ENCODE results near the gene CDC34. TPM values are rescaled to one million over a fixed set of nuclear protein-coding genes. Genes with fewer than 3 reads are reported as not detected.

The CDC34 gene
- total RNA-seq, 1 experiment from 2014 or later: 129 TPM

DNA sequence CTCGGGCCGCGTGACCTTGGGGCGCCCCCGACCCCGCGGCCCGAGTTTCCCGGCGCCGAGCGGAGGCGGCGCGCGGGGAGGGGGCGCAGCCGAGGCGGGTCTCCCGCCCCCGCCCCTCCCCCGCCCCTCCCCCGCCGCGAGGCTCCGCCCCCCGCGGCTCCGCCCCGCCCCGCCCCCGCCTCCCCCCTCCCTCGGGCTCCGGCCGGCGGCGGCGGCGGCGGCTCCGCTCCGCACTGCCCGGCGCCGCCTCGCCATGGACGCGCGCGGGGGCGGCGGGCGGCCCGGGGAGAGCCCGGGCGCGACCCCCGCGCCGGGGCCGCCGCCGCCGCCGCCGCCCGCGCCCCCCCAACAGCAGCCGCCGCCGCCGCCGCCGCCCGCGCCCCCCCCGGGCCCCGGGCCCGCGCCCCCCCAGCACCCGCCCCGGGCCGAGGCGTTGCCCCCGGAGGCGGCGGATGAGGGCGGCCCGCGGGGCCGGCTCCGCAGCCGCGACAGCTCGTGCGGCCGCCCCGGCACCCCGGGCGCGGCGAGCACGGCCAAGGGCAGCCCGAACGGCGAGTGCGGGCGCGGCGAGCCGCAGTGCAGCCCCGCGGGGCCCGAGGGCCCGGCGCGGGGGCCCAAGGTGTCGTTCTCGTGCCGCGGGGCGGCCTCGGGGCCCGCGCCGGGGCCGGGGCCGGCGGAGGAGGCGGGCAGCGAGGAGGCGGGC is 58.3 kb downstream of the CDC34 start, which contains the start of gene HCN2 (continued):
- TF ChIP-seq, protein P1, sequence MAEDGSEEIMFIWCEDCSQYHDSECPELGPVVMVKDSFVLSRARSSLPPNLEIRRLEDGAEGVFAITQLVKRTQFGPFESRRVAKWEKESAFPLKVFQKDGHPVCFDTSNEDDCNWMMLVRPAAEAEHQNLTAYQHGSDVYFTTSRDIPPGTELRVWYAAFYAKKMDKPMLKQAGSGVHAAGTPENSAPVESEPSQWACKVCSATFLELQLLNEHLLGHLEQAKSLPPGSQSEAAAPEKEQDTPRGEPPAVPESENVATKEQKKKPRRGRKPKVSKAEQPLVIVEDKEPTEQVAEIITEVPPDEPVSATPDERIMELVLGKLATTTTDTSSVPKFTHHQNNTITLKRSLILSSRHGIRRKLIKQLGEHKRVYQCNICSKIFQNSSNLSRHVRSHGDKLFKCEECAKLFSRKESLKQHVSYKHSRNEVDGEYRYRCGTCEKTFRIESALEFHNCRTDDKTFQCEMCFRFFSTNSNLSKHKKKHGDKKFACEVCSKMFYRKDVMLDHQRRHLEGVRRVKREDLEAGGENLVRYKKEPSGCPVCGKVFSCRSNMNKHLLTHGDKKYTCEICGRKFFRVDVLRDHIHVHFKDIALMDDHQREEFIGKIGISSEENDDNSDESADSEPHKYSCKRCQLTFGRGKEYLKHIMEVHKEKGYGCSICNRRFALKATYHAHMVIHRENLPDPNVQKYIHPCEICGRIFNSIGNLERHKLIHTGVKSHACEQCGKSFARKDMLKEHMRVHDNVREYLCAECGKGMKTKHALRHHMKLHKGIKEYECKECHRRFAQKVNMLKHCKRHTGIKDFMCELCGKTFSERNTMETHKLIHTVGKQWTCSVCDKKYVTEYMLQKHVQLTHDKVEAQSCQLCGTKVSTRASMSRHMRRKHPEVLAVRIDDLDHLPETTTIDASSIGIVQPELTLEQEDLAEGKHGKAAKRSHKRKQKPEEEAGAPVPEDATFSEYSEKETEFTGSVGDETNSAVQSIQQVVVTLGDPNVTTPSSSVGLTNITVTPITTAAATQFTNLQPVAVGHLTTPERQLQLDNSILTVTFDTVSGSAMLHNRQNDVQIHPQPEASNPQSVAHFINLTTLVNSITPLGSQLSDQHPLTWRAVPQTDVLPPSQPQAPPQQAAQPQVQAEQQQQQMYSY (CRISPR knock-in tag; IDR thresholded peaks at IDR 0.05): no peak
- TF ChIP-seq RORB (CRISPR knock-in tag; IDR thresholded peaks at IDR 0.05) (no peak), KAT7 (CRISPR knock-in tag; IDR thresholded peaks at IDR 0.05; ENCODE audit: borderline replicate concordance) (no peak), ZNF138 (CRISPR knock-in tag; conservative IDR thresholded peaks at IDR 0.05) (no peak), GRHL2 (CRISPR knock-in tag; IDR thresholded peaks at IDR 0.05; ENCODE audit: insufficient replicate concordance, severe bottlenecking) (no peak), NFE2L1 (CRISPR knock-in tag; IDR thresholded peaks at IDR 0.05) (no peak), TEAD4 (CRISPR knock-in tag; IDR thresholded peaks at IDR 0.05) (no peak)
- TF ChIP-seq, protein P2, sequence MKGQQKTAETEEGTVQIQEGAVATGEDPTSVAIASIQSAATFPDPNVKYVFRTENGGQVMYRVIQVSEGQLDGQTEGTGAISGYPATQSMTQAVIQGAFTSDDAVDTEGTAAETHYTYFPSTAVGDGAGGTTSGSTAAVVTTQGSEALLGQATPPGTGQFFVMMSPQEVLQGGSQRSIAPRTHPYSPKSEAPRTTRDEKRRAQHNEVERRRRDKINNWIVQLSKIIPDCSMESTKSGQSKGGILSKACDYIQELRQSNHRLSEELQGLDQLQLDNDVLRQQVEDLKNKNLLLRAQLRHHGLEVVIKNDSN (CRISPR knock-in tag; IDR thresholded peaks at IDR 0.05): no peak
- TF ChIP-seq, protein P3, sequence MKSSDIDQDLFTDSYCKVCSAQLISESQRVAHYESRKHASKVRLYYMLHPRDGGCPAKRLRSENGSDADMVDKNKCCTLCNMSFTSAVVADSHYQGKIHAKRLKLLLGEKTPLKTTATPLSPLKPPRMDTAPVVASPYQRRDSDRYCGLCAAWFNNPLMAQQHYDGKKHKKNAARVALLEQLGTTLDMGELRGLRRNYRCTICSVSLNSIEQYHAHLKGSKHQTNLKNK (CRISPR knock-in tag; IDR thresholded peaks at IDR 0.05): no peak
- TF ChIP-seq, protein P4, sequence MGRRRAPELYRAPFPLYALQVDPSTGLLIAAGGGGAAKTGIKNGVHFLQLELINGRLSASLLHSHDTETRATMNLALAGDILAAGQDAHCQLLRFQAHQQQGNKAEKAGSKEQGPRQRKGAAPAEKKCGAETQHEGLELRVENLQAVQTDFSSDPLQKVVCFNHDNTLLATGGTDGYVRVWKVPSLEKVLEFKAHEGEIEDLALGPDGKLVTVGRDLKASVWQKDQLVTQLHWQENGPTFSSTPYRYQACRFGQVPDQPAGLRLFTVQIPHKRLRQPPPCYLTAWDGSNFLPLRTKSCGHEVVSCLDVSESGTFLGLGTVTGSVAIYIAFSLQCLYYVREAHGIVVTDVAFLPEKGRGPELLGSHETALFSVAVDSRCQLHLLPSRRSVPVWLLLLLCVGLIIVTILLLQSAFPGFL (CRISPR knock-in tag; IDR thresholded peaks at IDR 0.05; ENCODE audit: borderline replicate concordance): no peak
- TF ChIP-seq, protein P5, sequence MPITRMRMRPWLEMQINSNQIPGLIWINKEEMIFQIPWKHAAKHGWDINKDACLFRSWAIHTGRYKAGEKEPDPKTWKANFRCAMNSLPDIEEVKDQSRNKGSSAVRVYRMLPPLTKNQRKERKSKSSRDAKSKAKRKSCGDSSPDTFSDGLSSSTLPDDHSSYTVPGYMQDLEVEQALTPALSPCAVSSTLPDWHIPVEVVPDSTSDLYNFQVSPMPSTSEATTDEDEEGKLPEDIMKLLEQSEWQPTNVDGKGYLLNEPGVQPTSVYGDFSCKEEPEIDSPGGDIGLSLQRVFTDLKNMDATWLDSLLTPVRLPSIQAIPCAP (CRISPR knock-in tag; IDR thresholded peaks at IDR 0.05): no peak

DNA sequence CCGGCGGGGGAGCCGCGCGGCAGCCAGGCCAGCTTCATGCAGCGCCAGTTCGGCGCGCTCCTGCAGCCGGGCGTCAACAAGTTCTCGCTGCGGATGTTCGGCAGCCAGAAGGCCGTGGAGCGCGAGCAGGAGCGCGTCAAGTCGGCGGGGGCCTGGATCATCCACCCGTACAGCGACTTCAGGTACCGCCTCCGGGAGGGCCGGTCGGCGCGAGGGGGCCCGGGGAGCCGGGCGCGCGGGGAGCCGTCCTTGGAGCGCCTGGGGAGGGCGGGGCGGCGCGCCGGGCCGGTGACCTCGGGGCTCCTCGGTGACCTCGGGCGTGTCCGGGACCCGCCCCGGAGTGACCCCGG is 58.8 kb downstream of the CDC34 start:
- POLR2A ChIA-PET: no interaction called here
- no peaks in the 10 kb centered on the region for H3K4me1 Mint-ChIP-seq
- H3K27me3 Mint-ChIP-seq (ENCODE audit: low read depth): peaks cover 43% of the 10 kb centered on the region
- no peaks in the 10 kb centered on the region for H3K9me3 Mint-ChIP-seq
- H3K36me3 Mint-ChIP-seq: no peaks in the 10 kb centered on the region
- H3K4me3 Mint-ChIP-seq: peak overlapping the region; percentile 57
- DNase-seq (ENCODE audit: low spot score) (no peak), ATAC-seq (no peak; the same call in 1 of the 2 replicates)
- no peak overlapping the region for H3K27ac Mint-ChIP-seq
- CTCF ChIA-PET: no interaction called here
- no peak for TF ChIP-seq ESRRA (CRISPR knock-in tag; IDR thresholded peaks at IDR 0.05; ENCODE audit: borderline replicate concordance)
- no peak for TF ChIP-seq TEAD1 (CRISPR knock-in tag; IDR thresholded peaks at IDR 0.05)
- TF ChIP-seq, protein P6, sequence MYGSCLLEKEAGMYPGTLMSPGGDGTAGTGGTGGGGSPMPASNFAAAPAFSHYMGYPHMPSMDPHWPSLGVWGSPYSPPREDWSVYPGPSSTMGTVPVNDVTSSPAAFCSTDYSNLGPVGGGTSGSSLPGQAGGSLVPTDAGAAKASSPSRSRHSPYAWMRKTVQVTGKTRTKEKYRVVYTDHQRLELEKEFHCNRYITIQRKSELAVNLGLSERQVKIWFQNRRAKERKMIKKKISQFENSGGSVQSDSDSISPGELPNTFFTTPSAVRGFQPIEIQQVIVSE (CRISPR knock-in tag; IDR thresholded peaks at IDR 0.05; ENCODE audit: borderline replicate concordance): no peak
- TF ChIP-seq GABPB1 (CRISPR knock-in tag; IDR thresholded peaks at IDR 0.05): no peak
- TF ChIP-seq, protein P7, sequence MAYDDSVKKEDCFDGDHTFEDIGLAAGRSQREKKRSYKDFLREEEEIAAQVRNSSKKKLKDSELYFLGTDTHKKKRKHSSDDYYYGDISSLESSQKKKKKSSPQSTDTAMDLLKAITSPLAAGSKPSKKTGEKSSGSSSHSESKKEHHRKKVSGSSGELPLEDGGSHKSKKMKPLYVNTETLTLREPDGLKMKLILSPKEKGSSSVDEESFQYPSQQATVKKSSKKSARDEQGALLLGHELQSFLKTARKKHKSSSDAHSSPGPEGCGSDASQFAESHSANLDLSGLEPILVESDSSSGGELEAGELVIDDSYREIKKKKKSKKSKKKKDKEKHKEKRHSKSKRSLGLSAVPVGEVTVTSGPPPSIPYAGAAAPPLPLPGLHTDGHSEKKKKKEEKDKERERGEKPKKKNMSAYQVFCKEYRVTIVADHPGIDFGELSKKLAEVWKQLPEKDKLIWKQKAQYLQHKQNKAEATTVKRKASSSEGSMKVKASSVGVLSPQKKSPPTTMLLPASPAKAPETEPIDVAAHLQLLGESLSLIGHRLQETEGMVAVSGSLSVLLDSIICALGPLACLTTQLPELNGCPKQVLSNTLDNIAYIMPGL (CRISPR knock-in tag; IDR thresholded peaks at IDR 0.05): no peak
- TF ChIP-seq, protein P8, sequence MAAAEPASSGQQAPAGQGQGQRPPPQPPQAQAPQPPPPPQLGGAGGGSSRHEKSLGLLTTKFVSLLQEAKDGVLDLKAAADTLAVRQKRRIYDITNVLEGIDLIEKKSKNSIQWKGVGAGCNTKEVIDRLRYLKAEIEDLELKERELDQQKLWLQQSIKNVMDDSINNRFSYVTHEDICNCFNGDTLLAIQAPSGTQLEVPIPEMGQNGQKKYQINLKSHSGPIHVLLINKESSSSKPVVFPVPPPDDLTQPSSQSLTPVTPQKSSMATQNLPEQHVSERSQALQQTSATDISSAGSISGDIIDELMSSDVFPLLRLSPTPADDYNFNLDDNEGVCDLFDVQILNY (CRISPR knock-in tag; IDR thresholded peaks at IDR 0.05): no peak
- TF ChIP-seq ZNF671 (CRISPR knock-in tag; IDR thresholded peaks at IDR 0.05): no peak
- TF ChIP-seq ATF1 (CRISPR knock-in tag; IDR thresholded peaks at IDR 0.05): no peak
- TF ChIP-seq, protein P4 (CRISPR knock-in tag; IDR thresholded peaks at IDR 0.05; ENCODE audit: borderline replicate concordance): no peak
- TF ChIP-seq, protein P9, sequence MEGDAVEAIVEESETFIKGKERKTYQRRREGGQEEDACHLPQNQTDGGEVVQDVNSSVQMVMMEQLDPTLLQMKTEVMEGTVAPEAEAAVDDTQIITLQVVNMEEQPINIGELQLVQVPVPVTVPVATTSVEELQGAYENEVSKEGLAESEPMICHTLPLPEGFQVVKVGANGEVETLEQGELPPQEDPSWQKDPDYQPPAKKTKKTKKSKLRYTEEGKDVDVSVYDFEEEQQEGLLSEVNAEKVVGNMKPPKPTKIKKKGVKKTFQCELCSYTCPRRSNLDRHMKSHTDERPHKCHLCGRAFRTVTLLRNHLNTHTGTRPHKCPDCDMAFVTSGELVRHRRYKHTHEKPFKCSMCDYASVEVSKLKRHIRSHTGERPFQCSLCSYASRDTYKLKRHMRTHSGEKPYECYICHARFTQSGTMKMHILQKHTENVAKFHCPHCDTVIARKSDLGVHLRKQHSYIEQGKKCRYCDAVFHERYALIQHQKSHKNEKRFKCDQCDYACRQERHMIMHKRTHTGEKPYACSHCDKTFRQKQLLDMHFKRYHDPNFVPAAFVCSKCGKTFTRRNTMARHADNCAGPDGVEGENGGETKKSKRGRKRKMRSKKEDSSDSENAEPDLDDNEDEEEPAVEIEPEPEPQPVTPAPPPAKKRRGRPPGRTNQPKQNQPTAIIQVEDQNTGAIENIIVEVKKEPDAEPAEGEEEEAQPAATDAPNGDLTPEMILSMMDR (IDR thresholded peaks at IDR 0.05): no peak
- TF ChIP-seq MYBL2 (CRISPR knock-in tag; IDR thresholded peaks at IDR 0.05): no peak
